WERI-Rb-1 (cell line): ENCODE data around the gene CLIP2.

Source experiments
- DNase-seq: peaks from one replicate; pipeline ENCODE4 v3.0.0-alpha.2; 2020
- H3K27ac ChIP-seq: fragments of 250-450 bp; sonication (Bioruptor Pico); 2 replicates; pipeline ENCODE4 v1.5.1; 2020; ENCODE audit warnings: mild to moderate bottlenecking, moderate library complexity
- H3K27me3 ChIP-seq: fragments of 250-450 bp; sonication (Bioruptor Pico); 2 replicates; pipeline ENCODE4 v1.5.1; 2021; ENCODE audit warnings: mild to moderate bottlenecking, low read depth, moderate library complexity; ENCODE audit not compliant: insufficient read depth, severe bottlenecking
- H3K36me3 ChIP-seq: fragments of 250-450 bp; sonication (Bioruptor Pico); 2 replicates; pipeline ENCODE4 v1.5.1; 2020; ENCODE audit warnings: mild to moderate bottlenecking, moderate library complexity
- H3K4me3 ChIP-seq: 2 replicates; pipeline ENCODE4 v1.5.1; 2011; ENCODE audit warnings: low read depth, mild to moderate bottlenecking, control low read depth, low read length
- H3K9me3 ChIP-seq: fragments of 250-450 bp; sonication (Bioruptor Pico); 2 replicates; pipeline ENCODE4 v1.5.1; 2021; ENCODE audit warnings: mild to moderate bottlenecking, moderate library complexity; ENCODE audit not compliant: severe bottlenecking
- CTCF ChIP-seq: IDR thresholded peaks from 2 replicates; pipeline ENCODE4 v1.5.1; 2011; ENCODE audit warnings: low read depth, mild to moderate bottlenecking, control low read depth, inconsistent platforms, low read length

Gene CLIP2

GRCh38 chr7:74290981-74291441, 1.8 kb downstream of the CLIP2 start:
- Histone ChIP-seq H3K4me3 (no peak overlapping the region), H3K27ac (no peak overlapping the region), H3K27me3 (peaks cover 10% of the 10 kb centered on the region), H3K9me3 (no peaks in the 10 kb centered on the region), H3K36me3 (no peaks in the 10 kb centered on the region)
- DNase-seq: no peak
- TF ChIP-seq CTCF: no peak

- DNase-seq: no peak
- peaks cover 10% of the 10 kb centered on the region for H3K27me3 ChIP-seq
- no peak overlapping the region for H3K27ac ChIP-seq
- no peak for TF ChIP-seq CTCF
- no peaks in the 10 kb centered on the region for H3K9me3 ChIP-seq
- no peak overlapping the region for H3K4me3 ChIP-seq
- no peaks in the 10 kb centered on the region for H3K36me3 ChIP-seq
Observed at GRCh38 chr7:74291535-74291934, 2.3 kb downstream of the CLIP2 start.

GRCh38 chr7:74292757-74293576, 3.8 kb downstream of the CLIP2 start:
- no peaks in the 10 kb centered on the region for H3K9me3 ChIP-seq
- H3K27me3 ChIP-seq: peaks cover 10% of the 10 kb centered on the region
- no peak overlapping the region for H3K27ac ChIP-seq
- TF ChIP-seq CTCF: no peak
- no peak overlapping the region for H3K4me3 ChIP-seq
- H3K36me3 ChIP-seq: no peaks in the 10 kb centered on the region
- DNase-seq: no peak

- Histone ChIP-seq H3K27me3 (peaks cover 10% of the 10 kb centered on the region), H3K36me3 (no peaks in the 10 kb centered on the region), H3K9me3 (no peaks in the 10 kb centered on the region), H3K27ac (no peak overlapping the region), H3K4me3 (no peak overlapping the region)
- DNase-seq: no peak
- TF ChIP-seq CTCF: no peak
Observed at GRCh38 chr7:74293577-74293908, 4.3 kb downstream of the CLIP2 start.

- Histone ChIP-seq H3K27ac (no peak overlapping the region), H3K4me3 (no peak overlapping the region), H3K27me3 (peaks cover 10% of the 10 kb centered on the region), H3K9me3 (no peaks in the 10 kb centered on the region), H3K36me3 (no peaks in the 10 kb centered on the region)
- TF ChIP-seq CTCF: no peak
- no peak for DNase-seq
Observed at GRCh38 chr7:74294191-74294998, 5.2 kb downstream of the CLIP2 start.
